ENCODE data around the gene SPCS2. TPM values are rescaled to one million over a fixed set of nuclear protein-coding genes. Genes with fewer than 3 reads are reported as not detected.

SPCS2 gene
- total and polyA plus RNA-seq, 7 donors: 28.8 to 131 (median 46.5) TPM

DNA sequence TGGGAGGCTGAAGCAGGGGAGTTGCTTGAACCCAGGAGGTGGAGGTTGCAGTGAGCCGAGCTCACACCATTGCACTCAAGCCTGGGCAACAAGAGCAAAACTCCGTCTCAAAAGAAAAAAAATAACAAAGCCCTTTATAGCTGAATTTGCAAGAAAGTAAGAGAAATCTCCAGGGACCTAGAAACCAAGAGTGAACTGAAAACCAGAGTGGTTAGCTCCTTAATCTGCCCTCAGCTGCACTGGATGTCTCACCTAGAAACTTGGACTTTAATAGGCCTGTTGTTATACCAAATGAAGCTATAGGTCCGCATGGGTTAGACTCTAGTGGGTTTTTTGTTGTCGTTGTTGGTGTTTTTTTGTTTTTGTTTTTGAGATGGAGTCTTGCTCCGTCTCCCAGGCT lies 43.8 kb downstream of the SPCS2 start:
- Histone ChIP-seq H3K27ac (no peak overlapping the region), H3K27me3 (no peaks in the 10 kb centered on the region), H3K4me3 (no peak overlapping the region), H3K4me1 (peaks cover 0 to 12% (median 6%) of the 10 kb centered on the region in 4 donors), H3K36me3 (peaks cover 0 to 16% (median 6%) of the 10 kb centered on the region in 4 donors), H3K9me3 (no peaks in the 10 kb centered on the region)
- intact Hi-C loops (cut with DNase I): no loop called here
- no peak for DNase-seq
- WGBS, 2 donors: 91 to 94% methylated on average over 5 of the region's 5 CpGs
- no peak for TF ChIP-seq EP300 (IDR thresholded peaks at IDR 0.05)
- TF ChIP-seq POLR2AphosphoS5 (IDR thresholded peaks at IDR 0.05): no peak
- TF ChIP-seq POLR2A (IDR thresholded peaks at IDR 0.05): no peak
- TF ChIP-seq, protein P1, sequence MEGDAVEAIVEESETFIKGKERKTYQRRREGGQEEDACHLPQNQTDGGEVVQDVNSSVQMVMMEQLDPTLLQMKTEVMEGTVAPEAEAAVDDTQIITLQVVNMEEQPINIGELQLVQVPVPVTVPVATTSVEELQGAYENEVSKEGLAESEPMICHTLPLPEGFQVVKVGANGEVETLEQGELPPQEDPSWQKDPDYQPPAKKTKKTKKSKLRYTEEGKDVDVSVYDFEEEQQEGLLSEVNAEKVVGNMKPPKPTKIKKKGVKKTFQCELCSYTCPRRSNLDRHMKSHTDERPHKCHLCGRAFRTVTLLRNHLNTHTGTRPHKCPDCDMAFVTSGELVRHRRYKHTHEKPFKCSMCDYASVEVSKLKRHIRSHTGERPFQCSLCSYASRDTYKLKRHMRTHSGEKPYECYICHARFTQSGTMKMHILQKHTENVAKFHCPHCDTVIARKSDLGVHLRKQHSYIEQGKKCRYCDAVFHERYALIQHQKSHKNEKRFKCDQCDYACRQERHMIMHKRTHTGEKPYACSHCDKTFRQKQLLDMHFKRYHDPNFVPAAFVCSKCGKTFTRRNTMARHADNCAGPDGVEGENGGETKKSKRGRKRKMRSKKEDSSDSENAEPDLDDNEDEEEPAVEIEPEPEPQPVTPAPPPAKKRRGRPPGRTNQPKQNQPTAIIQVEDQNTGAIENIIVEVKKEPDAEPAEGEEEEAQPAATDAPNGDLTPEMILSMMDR (IDR thresholded peaks at IDR 0.05): no peak

DNA sequence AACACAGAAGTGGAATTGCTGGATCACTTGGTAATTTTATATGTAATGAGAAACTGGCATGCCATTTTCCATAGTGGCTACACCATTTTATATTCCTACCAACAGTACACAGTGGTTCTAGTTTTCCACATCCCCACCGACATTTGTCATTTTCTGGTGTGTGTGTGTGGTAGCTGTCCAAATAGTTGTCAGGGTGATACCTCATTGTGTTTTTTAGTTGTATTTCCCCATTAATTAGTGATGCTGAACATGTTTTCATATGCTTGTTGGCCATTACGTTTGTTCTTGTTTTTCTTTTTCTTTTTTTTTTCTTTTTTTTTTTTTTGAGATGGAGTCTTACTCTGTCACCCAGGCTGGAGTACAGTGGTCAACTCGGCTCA lies 51.9 kb downstream of the SPCS2 start:
- WGBS, 2 donors: 86 to 96% methylated on average over 3 of the region's 3 CpGs
- no peak for DNase-seq
- no peaks in the 10 kb centered on the region for H3K27me3 ChIP-seq
- H3K27ac ChIP-seq: no peak overlapping the region
- intact Hi-C loops (cut with DNase I): no loop called here
- no peaks in the 10 kb centered on the region for H3K9me3 ChIP-seq
- peaks cover 0 to 13% (median 5%) of the 10 kb centered on the region in 4 donors for H3K36me3 ChIP-seq
- no peaks in the 10 kb centered on the region for H3K4me1 ChIP-seq
- H3K4me3 ChIP-seq: no peak overlapping the region
- TF ChIP-seq, protein P1 (IDR thresholded peaks at IDR 0.05): no peak
- TF ChIP-seq EP300 (IDR thresholded peaks at IDR 0.05): no peak
- no peak for TF ChIP-seq POLR2A (IDR thresholded peaks at IDR 0.05)

DNA sequence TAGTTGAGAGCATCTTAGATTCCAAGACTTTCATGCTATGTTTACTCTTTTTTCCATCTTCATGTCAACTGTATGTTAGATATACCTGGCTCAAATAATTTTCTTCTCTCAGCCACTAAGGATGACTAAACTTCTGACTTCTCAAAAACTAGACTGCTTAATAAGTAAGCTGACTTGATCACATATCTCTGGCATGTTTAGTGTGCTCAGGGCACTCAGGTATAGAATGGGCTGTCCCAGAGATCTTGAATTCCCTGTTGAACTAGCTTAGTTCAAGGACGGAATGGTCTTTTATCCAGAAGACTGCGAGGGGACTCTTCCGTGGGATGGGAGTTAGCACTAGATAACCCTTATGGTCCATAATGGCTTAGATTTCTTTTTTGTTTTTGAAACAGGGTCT lies 52.6 kb downstream of the SPCS2 start:
- Histone ChIP-seq H3K9me3 (no peaks in the 10 kb centered on the region), H3K27ac (no peak overlapping the region), H3K4me3 (no peak overlapping the region), H3K36me3 (peaks cover 0 to 14% (median 9%) of the 10 kb centered on the region in 4 donors), H3K4me1 (no peaks in the 10 kb centered on the region), H3K27me3 (no peaks in the 10 kb centered on the region)
- no peak for DNase-seq
- intact Hi-C loops (cut with DNase I): no loop called here
- 96 to 97% methylated on average over 3 of the region's 3 CpGs for WGBS, 2 donors
- TF ChIP-seq EP300 (IDR thresholded peaks at IDR 0.05) (no peak), POLR2A (IDR thresholded peaks at IDR 0.05) (no peak), POLR2AphosphoS5 (IDR thresholded peaks at IDR 0.05) (no peak)
- TF ChIP-seq, protein P1 (IDR thresholded peaks at IDR 0.05): no peak

DNA sequence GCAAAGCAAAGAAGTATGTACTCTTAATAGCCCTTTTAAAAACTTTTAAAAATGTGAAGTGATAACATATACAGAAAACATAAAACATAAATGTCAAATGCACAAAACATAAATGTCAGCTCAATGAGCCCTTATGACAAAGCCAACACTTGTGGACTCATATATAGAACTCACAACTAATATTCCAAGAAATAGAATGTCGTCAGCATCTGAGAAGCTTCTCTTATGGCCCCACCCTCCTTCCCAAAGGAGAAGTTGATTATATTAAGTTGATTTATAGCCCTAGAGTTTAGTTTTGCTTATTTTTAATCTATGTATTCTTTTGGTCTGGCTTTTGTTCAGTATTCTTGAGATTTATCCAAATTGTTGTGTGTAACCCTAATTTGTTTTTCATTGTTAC lies 53.5 kb downstream of the SPCS2 start:
- no peak overlapping the region for H3K27ac ChIP-seq
- intact Hi-C loops (cut with DNase I): no loop called here
- H3K36me3 ChIP-seq: peaks cover under 1 to 22% (median 11%) of the 10 kb centered on the region in 4 donors
- H3K9me3 ChIP-seq: no peaks in the 10 kb centered on the region
- H3K4me1 ChIP-seq: no peaks in the 10 kb centered on the region
- H3K27me3 ChIP-seq: no peaks in the 10 kb centered on the region
- TF ChIP-seq, protein P1 (IDR thresholded peaks at IDR 0.05): no peak
- TF ChIP-seq POLR2A (IDR thresholded peaks at IDR 0.05) (no peak), EP300 (IDR thresholded peaks at IDR 0.05) (no peak), POLR2AphosphoS5 (IDR thresholded peaks at IDR 0.05) (no peak)
- H3K4me3 ChIP-seq: no peak overlapping the region
- 93 to 96% methylated on average over 1 of the region's 1 CpG for WGBS, 2 donors
- no peak for DNase-seq

DNA sequence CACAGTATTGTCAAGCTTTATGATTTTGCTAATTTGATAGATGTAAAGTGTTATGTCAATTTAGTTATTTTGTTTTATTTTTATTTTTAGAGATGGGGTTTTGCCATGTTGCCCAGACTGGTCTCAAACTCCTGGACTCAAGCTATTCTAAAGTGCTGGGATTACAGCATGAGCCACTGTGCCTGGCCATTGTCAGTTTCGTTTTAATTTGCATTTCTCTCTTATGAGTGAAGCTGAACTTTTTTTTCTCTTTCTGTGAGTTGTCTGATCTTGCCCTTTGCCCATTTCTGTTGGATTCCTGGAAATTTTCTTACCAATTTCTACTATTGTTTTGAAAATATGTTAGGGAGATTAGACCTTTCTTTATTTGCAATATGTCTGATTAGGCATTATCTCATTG lies 55.1 kb downstream of the SPCS2 start:
- WGBS, 2 donors: 81 to 90% methylated on average over 1 of the region's 1 CpG
- Histone ChIP-seq H3K36me3 (peaks cover 4 to 22% (median 11%) of the 10 kb centered on the region in 4 donors), H3K27ac (no peak overlapping the region), H3K4me3 (no peak overlapping the region), H3K9me3 (no peaks in the 10 kb centered on the region), H3K4me1 (no peaks in the 10 kb centered on the region), H3K27me3 (no peaks in the 10 kb centered on the region)
- no peak for DNase-seq
- TF ChIP-seq, protein P1 (IDR thresholded peaks at IDR 0.05): no peak
- TF ChIP-seq POLR2AphosphoS5 (IDR thresholded peaks at IDR 0.05) (no peak), POLR2A (IDR thresholded peaks at IDR 0.05) (no peak), EP300 (IDR thresholded peaks at IDR 0.05) (no peak)
- intact Hi-C loops (cut with DNase I): no loop called here
